Activated T-cell treated with anti-CD3 and anti-CD28 coated beads for 24 hours (primary cell): ENCODE measurements around the gene ATP2B2.

Experiments used
- DNase-seq: peaks from one replicate; pipeline ENCODE4 v3.0.0-alpha.2; 2020; ENCODE audit warnings: low read depth

ATP2B2 gene

DNA sequence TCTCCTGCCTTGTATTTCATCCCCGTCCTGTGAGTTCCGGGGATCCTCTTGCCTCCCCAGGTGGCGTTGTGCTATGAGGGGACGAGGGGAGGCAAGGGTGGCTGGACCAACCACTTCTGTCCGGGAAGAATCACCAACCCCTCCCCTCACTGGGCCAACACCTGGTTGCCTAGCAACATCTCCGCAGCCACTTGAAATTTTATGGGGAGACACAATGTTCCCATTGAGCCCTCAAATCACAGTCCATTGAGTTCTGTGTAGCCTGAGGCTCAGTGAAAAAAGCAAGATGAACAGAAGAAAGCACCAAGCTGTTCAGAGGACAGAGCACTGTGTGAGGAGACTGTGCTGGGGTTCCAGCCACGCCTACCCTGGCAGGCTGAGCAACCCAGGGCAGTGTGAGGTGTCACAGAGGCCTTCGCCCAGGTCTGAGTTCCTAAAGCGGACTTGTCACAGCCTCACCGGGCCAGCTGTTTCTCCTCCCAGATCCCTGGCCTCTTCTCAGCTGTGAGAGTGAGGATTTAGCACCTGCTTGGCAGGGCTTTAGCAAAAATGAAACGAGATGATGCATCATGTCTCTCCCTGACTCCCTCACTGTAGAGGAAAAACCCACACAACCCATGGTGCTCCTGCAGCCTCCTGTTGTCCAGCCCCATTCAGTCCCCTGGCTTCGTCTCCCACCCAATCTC is 76.8 kb downstream of the ATP2B2 start:
- no peak for DNase-seq

- DNase-seq: no peak
These were observed 78.8 kb downstream of the ATP2B2 start for GRCh38 chr3:10426346-10427220.

DNA sequence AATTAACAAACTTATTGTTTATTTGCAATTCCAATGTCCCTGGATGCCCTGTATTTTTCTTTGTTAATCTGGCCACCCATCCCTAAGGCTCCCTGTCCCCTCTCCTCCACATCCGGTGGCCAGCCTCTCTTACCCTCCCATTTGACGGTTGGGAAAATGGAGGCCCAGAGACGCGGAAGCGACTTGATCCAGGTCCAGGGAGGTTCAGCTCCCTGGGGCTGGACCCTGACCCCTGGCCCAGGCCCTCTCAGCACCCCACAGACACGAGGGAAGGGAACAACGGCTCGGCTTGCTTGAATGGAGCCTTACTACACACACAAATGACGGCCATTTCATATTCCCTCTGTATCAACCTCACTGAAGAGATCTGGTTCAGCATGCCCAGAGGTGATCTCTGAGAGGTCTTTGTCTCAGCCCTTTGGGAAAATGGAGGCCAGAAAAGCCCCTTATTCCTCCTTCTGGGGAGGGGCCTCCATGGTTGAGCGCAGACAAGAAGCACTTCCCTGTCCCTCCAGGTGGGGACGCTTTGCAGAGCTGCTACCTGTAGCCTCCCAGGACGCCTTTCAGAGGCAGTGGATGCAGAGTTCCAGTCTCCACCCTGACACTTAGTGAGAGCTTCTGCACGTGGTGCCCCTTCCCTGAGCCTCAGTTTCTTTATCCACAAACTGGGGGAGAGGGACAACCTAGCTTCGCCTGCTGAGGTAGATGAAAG is 82.1 kb downstream of the ATP2B2 start:
- DNase-seq: no peak

DNA sequence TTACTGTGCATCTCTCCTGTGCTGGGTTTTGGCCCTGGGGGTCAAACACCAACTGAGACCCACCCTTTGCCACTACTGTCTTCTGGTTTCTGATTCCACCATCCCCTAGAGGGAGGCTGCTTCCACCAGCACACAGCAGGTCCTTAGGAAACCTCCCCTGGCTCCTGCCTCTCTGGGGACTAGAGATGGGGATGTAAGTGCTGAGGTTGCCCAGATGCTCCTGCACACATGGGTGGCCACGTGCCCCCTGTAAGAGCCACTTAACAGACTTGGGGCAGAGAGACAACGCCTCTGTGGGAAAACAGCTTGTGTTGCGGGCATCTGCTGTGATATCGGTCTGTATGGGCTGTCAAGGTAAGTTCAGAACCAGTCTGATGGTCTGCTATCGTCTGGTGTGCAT is 83.4 kb downstream of the ATP2B2 start:
- DNase-seq: no peak

- DNase-seq: no peak
These were observed 84.5 kb downstream of the ATP2B2 start for GRCh38 chr3:10420745-10421475.

GRCh38 chr3:10419637-10420232 is 85.7 kb downstream of the ATP2B2 start:
- DNase-seq: peak; percentile 23

DNA sequence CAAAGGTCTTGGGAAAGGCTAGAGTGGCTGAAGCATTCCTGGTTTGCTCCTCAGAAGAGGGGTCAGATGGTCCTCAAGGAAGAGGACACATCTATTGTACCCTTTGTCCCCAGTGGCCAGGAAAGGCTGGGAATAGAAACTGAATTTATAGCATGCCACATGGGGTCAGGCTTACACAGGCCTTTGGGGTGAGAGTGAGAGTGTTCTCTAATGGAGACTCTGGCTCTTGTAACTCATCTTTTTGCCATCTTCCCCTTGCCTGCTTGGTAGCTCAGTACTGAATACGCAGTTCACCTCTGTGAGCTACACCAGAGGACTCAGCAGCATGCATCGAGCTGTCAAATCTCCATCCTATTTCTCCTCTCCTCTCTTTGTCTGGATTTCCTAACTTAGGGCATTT is 87.5 kb downstream of the ATP2B2 start:
- DNase-seq: no peak

GRCh38 chr3:10416730-10417300 is 88.6 kb downstream of the ATP2B2 start:
- no peak for DNase-seq

GRCh38 chr3:10413041-10413440 is 92.3 kb downstream of the ATP2B2 start:
- no peak for DNase-seq

DNA sequence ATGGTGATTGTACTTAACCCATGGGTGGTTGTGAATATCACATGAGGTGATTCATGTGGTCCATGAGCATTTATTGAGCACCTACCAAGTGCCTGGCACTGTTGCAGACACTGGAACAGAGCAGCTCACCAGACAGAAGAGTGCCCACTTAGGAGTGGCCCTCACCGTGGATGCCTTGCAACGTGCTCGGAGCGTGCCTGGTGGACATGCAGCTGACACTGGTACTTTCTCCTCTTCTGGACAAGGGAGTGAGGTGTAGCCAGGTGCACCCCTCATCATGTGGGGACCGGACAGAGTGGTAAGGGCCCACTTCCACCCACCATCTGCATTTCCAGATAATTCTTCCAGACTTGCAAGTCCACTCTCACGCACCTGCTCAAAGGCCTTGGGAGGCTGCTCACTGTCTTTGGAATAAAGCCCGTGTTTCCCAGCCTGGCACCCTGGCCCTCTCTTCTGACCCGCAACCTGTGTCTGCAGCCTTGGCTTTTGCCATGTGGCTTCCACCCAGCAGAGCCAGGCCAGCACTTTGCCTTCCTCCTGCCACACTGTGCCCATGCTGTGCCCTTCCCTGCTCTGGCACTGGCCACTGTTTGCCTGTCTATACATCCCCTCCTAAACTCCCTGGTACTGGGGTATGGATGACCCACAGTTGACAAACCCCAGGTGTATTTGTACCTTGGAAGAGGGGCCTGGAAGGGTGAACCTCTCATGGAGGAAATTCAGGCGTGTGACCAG is 93.6 kb downstream of the ATP2B2 start:
- no peak for DNase-seq

GRCh38 chr3:10410383-10411002 is 94.9 kb downstream of the ATP2B2 start:
- no peak for DNase-seq

- no peak for DNase-seq
These were observed 96.7 kb downstream of the ATP2B2 start for GRCh38 chr3:10408680-10409079.

GRCh38 chr3:10407361-10407760 is 98.0 kb downstream of the ATP2B2 start:
- no peak for DNase-seq

- DNase-seq: no peak
These were observed 99.0 kb downstream of the ATP2B2 start for GRCh38 chr3:10406414-10406813.

GRCh38 chr3:10405816-10406215 is 99.6 kb downstream of the ATP2B2 start:
- no peak for DNase-seq

GRCh38 chr3:10404876-10405275 is 100.5 kb downstream of the ATP2B2 start:
- DNase-seq: no peak

- DNase-seq: no peak
These were observed 101.0 kb downstream of the ATP2B2 start for GRCh38 chr3:10404377-10404776.

DNA sequence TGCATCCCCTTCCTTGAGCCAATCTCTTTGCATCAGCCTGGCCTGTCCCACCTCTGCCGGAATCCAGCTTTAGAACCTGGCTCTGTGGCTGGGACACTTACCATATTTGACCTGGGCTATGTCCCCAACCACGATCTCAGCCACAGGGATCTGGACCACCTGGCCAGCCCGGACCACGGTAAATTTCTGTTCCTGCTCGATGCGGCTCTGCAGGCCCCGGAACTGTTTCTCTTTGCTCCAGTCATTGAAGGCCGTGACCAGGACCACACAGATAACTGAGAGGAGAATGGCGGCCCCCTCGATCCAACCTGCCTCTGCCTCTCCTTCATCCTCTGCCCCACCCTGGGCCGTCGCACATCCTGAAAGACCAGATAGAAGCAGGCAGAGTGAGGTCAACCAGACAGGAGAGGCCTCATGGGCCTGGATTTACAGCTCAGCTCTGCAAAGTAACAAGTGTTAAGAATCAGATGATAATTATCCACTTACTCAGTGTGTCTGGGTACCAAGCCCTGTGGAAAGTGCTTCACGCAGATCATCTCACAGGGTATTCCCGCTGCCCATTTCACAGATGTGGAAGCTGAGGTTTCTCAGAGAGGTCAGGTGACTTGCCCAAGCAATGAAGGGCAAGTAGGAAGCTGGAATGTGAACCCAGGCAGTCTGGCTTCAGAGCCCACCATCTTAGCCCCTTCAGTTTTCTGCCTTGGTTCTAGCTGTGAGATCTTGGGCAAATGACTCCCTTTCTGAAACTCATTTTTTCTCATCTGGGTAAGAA is 103.2 kb downstream of the ATP2B2 start:
- DNase-seq: no peak

GRCh38 chr3:10400749-10401495 is 104.5 kb downstream of the ATP2B2 start:
- no peak for DNase-seq
